Effector memory CD4-positive, alpha-beta T cell (primary cell): ENCODE data around the gene SLC2A5.
"Not testable (repeated sequence)": the region's sequence is repeated elsewhere in the genome, so short reads cannot be mapped to it uniquely, and the experiment has no call there.

Source experiments
- DNase-seq, 3 donors: peaks; one replicate each; pipeline ENCODE4 v3.0.0-alpha.2; 2020
- H3K27ac ChIP-seq: 2 replicates; pipeline ENCODE4 v1.7.0; 2013; ENCODE audit warnings: mild to moderate bottlenecking, low read length, moderate library complexity; ENCODE audit not compliant: insufficient read depth, poor library complexity, severe bottlenecking
- H3K27me3 ChIP-seq: replicated peaks from 2 replicates; pipeline ENCODE4 v1.7.0; 2013; ENCODE audit warnings: mild to moderate bottlenecking, low read length; ENCODE audit not compliant: insufficient read depth, control insufficient read depth, poor library complexity, severe bottlenecking
- H3K36me3 ChIP-seq: 2 replicates; pipeline ENCODE4 v1.7.0; 2013; ENCODE audit warnings: mild to moderate bottlenecking, low read length, moderate library complexity; ENCODE audit not compliant: control insufficient read depth, insufficient read depth
- H3K4me1 ChIP-seq: 2 replicates; pipeline ENCODE4 v1.7.0; 2013; ENCODE audit warnings: low read length, mild to moderate bottlenecking; ENCODE audit not compliant: control insufficient read depth, insufficient read depth, poor library complexity, severe bottlenecking
- H3K4me3 ChIP-seq: 2 replicates; pipeline ENCODE4 v1.7.0; 2013; ENCODE audit warnings: low read length, low read depth, mild to moderate bottlenecking; ENCODE audit not compliant: insufficient read depth, poor library complexity, severe bottlenecking
- H3K9me3 ChIP-seq: 2 replicates; pipeline ENCODE4 v1.7.0; 2013; ENCODE audit warnings: mild to moderate bottlenecking, low read length, moderate library complexity; ENCODE audit not compliant: control insufficient read depth

SLC2A5 gene

DNA sequence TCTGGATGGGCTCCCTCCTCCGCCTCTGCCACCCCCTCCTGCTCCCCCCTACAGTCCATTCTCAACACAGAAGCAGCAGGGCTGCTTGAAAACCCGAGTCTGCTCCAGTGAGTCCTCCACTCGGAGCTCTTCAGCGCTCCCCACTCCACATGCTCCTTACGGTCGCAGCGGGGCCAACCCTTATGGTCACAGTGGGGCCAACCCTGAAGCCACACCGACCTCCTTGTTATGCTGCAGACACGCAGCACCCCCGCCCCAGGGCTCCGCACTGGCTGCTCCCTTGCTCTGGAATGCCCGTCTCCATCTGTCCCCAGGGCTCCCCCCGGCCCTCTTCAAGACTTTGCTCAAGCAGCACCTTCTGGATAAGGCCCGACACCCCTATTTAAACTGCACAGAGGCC lies 36.9 kb upstream of the SLC2A5 start:
- H3K4me1 ChIP-seq = no peaks in the 10 kb centered on the region
- H3K36me3 ChIP-seq = peaks cover 14% of the 10 kb centered on the region
- no peaks in the 10 kb centered on the region for H3K9me3 ChIP-seq
- no peak for DNase-seq
- H3K4me3 ChIP-seq = no peak overlapping the region
- H3K27me3 ChIP-seq = no peaks in the 10 kb centered on the region
- no peak overlapping the region for H3K27ac ChIP-seq

DNA sequence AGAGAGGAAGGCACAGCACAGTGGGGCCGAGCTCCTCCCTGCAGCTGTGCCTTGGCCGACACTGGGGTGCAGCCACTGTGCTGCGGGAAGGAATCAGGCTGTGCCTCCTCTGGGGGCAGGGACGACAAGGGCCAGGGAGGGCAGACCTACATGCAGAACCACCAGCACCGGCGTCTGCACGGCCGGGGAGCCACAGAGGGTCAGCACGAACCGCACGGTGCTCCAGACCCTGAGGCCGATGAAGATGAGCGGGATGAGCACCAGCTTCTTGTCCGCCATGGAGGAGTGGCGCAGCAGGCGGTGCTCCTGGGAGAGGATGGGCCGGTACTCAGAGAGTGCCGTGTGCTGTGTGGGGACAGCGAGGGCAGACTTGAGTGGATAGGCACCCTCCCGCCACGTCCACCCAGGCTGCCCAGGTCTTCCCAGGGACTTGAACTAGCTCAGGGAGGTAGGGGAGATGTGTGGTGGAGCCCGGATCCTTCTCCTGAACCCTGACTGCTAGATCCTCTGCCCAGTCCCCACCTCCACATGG lies 36.0 kb upstream of the SLC2A5 start:
- no peak for DNase-seq
- Histone ChIP-seq H3K27me3 (no peaks in the 10 kb centered on the region), H3K4me3 (no peak overlapping the region), H3K27ac (no peak overlapping the region), H3K36me3 (peaks cover 14% of the 10 kb centered on the region), H3K4me1 (no peaks in the 10 kb centered on the region), H3K9me3 (no peaks in the 10 kb centered on the region)

DNA sequence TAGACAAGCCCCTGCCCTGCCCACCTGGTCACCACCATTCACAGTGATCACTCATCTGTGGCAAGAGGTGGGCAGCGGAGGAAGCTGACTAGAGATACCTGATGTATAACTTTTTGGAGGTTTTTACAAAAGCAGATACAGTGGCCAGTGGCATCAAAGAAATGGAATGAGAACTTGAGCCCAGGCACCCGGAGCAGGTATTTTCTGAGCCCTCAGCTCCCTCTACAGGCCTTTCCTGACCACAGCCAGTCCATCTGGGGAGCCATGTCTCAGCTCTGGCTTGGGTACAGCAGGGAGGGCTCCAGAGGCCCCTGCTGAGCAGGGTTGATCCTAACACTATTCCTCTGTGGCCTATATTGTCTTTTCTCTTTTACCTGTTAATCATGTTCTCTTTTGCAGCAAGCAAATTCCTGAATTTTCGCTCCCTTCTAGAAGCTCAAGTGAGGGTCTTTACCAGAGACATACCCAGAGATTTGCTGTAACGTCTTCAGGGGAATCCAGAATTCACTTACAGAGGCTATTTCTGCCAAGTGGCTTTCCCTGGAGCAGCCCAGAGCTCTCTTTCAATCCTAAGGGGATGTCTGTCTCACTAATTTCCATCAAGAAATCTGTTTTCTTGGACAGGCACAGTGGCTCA lies 32.2 kb upstream of the SLC2A5 start:
- Histone ChIP-seq H3K27ac (no peak overlapping the region), H3K9me3 (no peaks in the 10 kb centered on the region), H3K4me3 (no peak overlapping the region), H3K36me3 (peaks cover 14% of the 10 kb centered on the region), H3K4me1 (no peaks in the 10 kb centered on the region), H3K27me3 (no peaks in the 10 kb centered on the region)
- DNase-seq = no peak

DNA sequence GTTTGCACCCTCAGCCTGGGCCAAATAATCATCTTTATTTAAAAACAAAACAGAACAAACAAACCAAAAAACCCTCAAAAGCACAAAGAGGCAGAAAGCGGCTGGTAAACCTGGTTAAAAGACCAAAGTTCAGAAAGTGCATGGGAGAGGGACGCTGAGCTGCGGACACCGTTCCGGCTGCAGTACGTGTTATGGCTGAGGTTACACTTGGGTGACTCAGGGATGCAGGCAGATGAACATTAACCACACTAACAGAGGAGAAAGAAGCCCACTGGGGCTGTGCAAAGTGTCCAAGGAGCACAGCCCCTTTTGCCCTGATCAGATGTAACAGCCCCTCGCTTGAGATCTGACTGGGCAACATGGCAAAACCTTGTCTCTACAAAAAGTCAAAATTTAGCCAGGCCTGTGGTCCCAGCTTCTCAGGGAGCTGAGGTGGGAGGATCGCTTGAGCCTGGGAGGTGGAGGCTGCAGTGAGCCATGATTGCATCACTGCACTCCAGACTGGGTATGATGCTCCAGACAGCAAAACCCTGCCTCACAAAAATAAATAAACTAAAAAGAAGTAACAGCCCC lies 31.1 kb upstream of the SLC2A5 start:
- no peak for DNase-seq
- Histone ChIP-seq H3K9me3 (no peaks in the 10 kb centered on the region), H3K4me3 (no peak overlapping the region), H3K4me1 (no peaks in the 10 kb centered on the region), H3K36me3 (peaks cover 10% of the 10 kb centered on the region), H3K27me3 (no peaks in the 10 kb centered on the region), H3K27ac (no peak overlapping the region)

DNA sequence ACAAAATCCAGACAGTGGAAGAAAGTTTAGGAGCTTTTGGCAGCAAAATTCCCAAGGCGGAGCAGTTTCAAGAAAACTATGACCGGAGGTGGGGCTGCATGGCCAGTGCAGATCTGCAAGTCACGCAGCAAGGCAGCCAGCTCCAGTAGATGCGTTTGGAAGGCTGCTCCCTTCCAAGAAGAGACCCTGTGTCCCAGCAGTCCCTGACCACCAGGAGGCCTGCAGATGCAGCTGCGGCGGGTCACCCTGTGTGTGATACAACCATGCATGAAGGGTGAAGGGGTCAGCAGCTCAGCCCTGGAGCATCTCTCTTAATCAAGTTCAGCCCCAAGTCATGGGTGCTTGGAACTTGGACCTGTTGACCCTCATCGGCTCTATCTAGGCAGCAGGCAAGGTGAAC lies 30.1 kb upstream of the SLC2A5 start:
- Histone ChIP-seq H3K4me1 (no peaks in the 10 kb centered on the region), H3K9me3 (no peaks in the 10 kb centered on the region), H3K27me3 (no peaks in the 10 kb centered on the region), H3K4me3 (no peak overlapping the region), H3K27ac (no peak overlapping the region), H3K36me3 (peaks cover 10% of the 10 kb centered on the region)
- no peak for DNase-seq

DNA sequence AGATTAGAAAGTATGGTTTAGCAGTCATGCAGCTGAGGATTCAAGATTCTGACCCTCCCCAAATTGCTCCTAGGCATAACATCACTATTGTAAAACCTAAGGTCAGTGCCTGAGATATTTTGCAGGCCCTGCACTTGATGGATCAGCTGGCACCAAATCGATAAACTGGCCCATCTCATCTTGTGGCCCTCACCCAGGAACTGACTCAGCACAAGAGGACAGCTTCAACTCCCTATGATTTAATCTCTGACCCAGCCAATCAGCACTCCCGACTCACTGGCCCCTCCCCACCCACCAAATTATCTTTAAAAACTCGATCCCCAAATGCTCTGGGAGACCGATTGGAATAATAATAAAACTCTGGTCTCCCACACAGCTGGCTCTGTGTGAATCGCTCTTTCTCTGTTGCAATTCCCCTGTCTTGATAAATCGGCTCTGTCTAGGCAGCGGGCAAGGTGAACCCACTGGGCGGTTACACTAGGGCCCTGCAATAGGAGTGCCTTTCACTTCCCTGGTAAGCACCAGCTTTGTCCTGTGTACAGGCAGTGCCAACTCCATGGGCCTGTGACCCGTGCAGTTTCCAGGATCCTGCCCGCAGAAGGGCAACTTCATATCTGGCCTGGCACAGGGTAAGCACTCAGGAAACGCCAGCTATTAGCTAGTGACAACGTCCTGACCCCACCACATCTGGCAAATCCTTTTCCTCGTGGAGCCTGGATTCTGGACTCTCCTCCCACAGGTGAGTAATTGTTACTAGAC lies 28.7 kb upstream of the SLC2A5 start:
- H3K27me3 ChIP-seq = no peaks in the 10 kb centered on the region
- no peaks in the 10 kb centered on the region for H3K4me1 ChIP-seq
- no peaks in the 10 kb centered on the region for H3K36me3 ChIP-seq
- H3K27ac ChIP-seq = no peak overlapping the region
- no peak overlapping the region for H3K4me3 ChIP-seq
- no peaks in the 10 kb centered on the region for H3K9me3 ChIP-seq
- no peak for DNase-seq

DNA sequence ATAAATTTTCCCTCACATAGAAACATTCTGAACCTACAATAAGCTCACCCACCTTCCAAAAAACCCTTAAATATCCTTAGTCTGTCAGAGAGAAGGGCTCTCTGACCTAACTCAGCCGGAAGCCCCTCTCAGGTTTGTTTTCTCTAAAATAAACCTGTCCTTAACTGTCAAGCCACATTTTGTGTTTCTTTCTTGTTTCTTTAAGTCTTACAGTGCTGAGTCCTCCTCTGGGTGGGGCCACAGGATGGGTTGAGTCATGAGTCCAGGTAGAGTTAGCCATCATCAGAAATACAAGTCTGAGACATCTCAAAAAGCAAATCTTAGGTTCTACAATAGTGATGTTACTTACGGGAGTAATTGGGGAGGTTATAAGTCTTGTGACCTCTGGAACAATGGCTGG lies 26.4 kb upstream of the SLC2A5 start:
- H3K9me3 ChIP-seq = no peaks in the 10 kb centered on the region
- H3K36me3 ChIP-seq = no peaks in the 10 kb centered on the region
- no peaks in the 10 kb centered on the region for H3K27me3 ChIP-seq
- no peaks in the 10 kb centered on the region for H3K4me1 ChIP-seq
- H3K27ac ChIP-seq = no peak overlapping the region
- DNase-seq = no peak
- no peak overlapping the region for H3K4me3 ChIP-seq

DNA sequence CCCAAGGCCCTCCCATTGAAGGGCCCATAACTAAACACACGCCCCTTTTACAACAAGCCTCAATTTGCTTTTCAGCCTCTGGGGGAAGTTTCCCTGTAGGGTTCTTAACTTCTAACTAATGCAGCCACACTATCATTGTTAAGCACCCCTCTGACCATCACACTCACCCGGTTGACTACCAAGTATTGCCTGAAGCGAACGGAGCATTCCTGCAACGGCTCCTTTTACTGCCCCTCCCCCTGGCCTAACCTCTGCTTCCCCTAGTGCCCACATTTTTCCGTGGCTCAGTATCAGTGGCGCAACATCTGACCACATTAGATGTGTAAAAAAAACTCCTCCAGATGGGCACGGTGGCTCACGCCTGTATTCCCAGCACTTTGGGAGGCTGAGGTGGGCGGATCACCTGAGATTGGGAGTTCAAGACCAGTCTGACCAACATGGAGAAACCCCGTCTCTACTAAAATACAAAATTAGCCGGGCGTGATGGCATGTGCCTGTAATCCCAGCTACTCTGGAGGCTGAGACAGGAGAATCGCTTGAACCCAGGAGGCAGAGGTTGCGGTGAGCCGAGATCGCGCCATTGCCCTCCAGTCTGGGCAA lies 24.7 kb upstream of the SLC2A5 start:
- DNase-seq, H3K36me3 ChIP-seq, H3K9me3 ChIP-seq, H3K4me1 ChIP-seq, H3K27me3 ChIP-seq, H3K4me3 ChIP-seq, H3K27ac ChIP-seq: not testable (repeated sequence)

DNA sequence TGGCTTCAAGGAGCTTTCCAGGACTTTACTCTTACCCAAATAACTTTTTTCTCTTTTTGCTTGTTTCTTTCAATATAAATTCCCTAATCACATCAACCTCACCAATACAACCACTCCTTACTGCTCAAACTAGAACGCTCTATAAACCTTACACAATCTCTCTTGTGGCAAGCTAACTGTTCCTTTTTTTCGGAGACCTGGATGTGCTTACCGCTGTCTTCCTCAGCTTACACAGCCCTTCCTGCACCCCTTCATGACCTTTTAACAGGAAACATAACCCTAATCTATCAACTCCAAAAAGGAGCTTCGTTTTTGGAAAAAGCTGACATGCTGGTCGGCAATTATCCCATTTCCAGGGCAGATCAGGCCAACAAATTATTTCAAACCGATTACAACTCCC lies 24.1 kb upstream of the SLC2A5 start:
- Histone ChIP-seq H3K27me3 (no peaks in the 10 kb centered on the region), H3K4me3 (no peak overlapping the region), H3K9me3 (no peaks in the 10 kb centered on the region), H3K36me3 (no peaks in the 10 kb centered on the region), H3K27ac (no peak overlapping the region), H3K4me1 (no peaks in the 10 kb centered on the region)
- DNase-seq = no peak

DNA sequence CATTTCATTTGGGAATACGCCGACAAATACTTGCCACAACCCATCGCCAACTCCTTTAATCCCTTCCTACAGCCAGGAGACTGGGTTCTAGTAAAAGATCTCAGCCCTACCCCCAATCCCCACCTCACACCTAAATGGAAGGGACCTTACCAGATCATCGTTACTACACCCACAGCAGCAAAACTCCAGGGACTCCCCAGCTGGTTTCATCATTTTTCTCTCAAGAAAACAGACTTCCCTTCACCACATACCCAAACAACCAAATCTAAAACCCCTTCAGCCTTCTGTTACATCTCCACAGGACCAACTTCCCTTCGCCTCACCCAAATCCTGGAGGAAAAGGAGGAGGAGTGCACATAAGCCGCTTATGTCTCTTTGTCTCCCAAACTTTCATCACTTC lies 23.7 kb upstream of the SLC2A5 start:
- Histone ChIP-seq H3K4me1 (no peaks in the 10 kb centered on the region), H3K27me3 (peaks cover 2% of the 10 kb centered on the region), H3K27ac (no peak overlapping the region), H3K9me3 (no peaks in the 10 kb centered on the region), H3K36me3 (no peaks in the 10 kb centered on the region), H3K4me3 (no peak overlapping the region)
- DNase-seq = no peak
